Measurements from ENCODE around the gene EGFLAM. TPM values are rescaled to one million over a fixed set of nuclear protein-coding genes. Genes with fewer than 3 reads are reported as not detected.

EGFLAM gene
- total and polyA plus RNA-seq, 10 of the 15 experiments (the other 5 are each of a cell fraction or from before 2014, with no cell fraction given) = 0.37 TPM; not detected in 9

DNA sequence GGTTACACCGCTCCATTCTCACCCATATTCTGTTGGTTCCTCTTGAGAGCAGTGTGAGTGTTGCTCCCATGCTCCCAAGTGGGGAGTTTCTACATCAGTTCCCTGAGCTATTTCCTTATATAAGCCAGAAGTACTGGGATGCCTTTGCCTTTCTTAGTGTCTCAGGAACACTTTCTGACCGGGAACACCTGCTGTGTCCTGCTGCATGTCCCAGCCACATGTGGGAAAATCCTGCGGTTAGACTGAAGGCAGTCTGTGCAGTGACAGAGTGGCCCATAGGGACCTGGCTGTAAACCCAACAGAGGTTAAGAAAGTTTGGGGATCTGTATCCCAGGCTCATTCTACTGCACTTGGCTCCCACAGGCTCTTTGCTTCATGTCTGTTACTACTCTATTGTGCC, 126.0 kb downstream of the EGFLAM start (continued):
- TF ChIP-seq, protein P1, sequence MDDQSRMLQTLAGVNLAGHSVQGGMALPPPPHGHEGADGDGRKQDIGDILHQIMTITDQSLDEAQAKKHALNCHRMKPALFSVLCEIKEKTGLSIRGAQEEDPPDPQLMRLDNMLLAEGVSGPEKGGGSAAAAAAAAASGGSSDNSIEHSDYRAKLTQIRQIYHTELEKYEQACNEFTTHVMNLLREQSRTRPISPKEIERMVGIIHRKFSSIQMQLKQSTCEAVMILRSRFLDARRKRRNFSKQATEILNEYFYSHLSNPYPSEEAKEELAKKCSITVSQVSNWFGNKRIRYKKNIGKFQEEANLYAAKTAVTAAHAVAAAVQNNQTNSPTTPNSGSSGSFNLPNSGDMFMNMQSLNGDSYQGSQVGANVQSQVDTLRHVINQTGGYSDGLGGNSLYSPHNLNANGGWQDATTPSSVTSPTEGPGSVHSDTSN (IDR thresholded peaks at IDR 0.05; ENCODE audit: insufficient replicate concordance, low read depth, low read length) = no peak
- TF ChIP-seq, protein P2, sequence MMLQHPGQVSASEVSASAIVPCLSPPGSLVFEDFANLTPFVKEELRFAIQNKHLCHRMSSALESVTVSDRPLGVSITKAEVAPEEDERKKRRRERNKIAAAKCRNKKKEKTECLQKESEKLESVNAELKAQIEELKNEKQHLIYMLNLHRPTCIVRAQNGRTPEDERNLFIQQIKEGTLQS (IDR thresholded peaks at IDR 0.05; ENCODE audit: borderline replicate concordance, extremely low read depth, low read depth, low read length) = no peak
- no peak for TF ChIP-seq NFIC (IDR thresholded peaks at IDR 0.05; ENCODE audit: low read depth, low read length)

DNA sequence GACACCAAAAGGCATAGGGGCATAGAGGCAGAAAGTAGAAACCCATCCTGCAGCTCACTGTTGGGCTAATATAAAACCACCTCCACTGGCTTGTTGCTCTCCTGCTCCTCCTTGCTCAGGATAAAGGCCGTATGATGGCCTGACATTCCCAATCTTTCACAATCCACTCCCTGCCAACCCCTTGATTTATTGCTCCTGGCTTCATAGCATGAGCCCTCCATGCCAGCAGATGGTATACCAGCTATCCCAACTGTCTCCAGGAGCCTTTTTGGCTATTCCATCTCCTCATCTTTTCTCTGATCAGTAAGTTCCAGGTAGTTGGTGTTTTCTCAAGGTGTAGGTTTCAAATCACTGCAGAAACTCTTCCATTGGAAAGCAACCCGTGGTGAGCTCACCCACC, 128.8 kb downstream of the EGFLAM start:
- Histone ChIP-seq H2AFZ (ENCODE audit: control insufficient read depth, low read depth, low read length) (no peak overlapping the region), H3K4me3 (no peak overlapping the region), H3K9me3 (replicated peaks; ENCODE audit: control insufficient read depth, insufficient read depth, low read length) (no peaks in the 10 kb centered on the region), H3K79me2 (ENCODE audit: control insufficient read depth, insufficient read depth, low read length) (no peaks in the 10 kb centered on the region), H3K27ac (ENCODE audit: control insufficient read depth, insufficient read depth) (no peak overlapping the region), H3K36me3 (ENCODE audit: control insufficient read depth in 2 of 2, insufficient read depth in 2 of 2, low read length in 1 of 2) (no peaks in the 10 kb centered on the region), H4K20me1 (ENCODE audit: control insufficient read depth, insufficient read depth) (no peaks in the 10 kb centered on the region), H3K9ac (ENCODE audit: control insufficient read depth, insufficient read depth, low read length) (no peak overlapping the region), H3K27me3 (replicated peaks in 1 of 2; ENCODE audit: control insufficient read depth in 2 of 2, insufficient read depth in 2 of 2, low read length in 1 of 2) (no peaks in the 10 kb centered on the region), H3K4me1 (ENCODE audit: control insufficient read depth, insufficient read depth, low read length) (no peaks in the 10 kb centered on the region), H3K4me2 (ENCODE audit: control insufficient read depth, insufficient read depth) (no peak overlapping the region)
- CTCF ChIA-PET = interaction anchor here (1.1 to 1.5 kb wide), 2 partner anchors 33 to 423 kb away, joined by 4 read pairs; no protein-coding TSS in a partner anchor
- no TSS peak for BruUV-seq (replicated peaks)
- DNase-seq (ENCODE audit: low read depth, low spot score) = no peak
- SMC1A ChIA-PET (ENCODE audit: uncharacterized antibody, unreplicated experiment) = no interaction called here
- in situ Hi-C loops (cut with MboI) = no loop called here
- intact Hi-C loops (cut with micrococcal nuclease; ENCODE audit: unreplicated experiment) = no loop called here
- RAD21 ChIA-PET (ENCODE audit: unreplicated experiment) = no interaction called here
- WGBS (ENCODE audit: insufficient coverage, insufficient replicate concordance, low lambda C conversion rate, missing lambda C conversion rate) = 39% methylated on average over 2 of the region's 2 CpGs
- no peak for FAIRE-seq
- POLR2A ChIA-PET = no interaction called here
- ATAC-seq = no peak
- TF ChIP-seq BCL11A (IDR thresholded peaks at IDR 0.05; ENCODE audit: low read depth, low read length) = no peak
- no peak for TF ChIP-seq KDM1A (IDR thresholded peaks at IDR 0.05; ENCODE audit: borderline replicate concordance)
- no peak for TF ChIP-seq DPF2 (IDR thresholded peaks at IDR 0.05)
- TF ChIP-seq, protein P3, sequence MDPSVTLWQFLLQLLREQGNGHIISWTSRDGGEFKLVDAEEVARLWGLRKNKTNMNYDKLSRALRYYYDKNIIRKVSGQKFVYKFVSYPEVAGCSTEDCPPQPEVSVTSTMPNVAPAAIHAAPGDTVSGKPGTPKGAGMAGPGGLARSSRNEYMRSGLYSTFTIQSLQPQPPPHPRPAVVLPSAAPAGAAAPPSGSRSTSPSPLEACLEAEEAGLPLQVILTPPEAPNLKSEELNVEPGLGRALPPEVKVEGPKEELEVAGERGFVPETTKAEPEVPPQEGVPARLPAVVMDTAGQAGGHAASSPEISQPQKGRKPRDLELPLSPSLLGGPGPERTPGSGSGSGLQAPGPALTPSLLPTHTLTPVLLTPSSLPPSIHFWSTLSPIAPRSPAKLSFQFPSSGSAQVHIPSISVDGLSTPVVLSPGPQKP (IDR thresholded peaks at IDR 0.05; ENCODE audit: low read depth, low read length) = no peak
- TF ChIP-seq SMAD5 (IDR thresholded peaks at IDR 0.05; ENCODE audit: low read depth) = no peak
- TF ChIP-seq SRF (IDR thresholded peaks at IDR 0.05; ENCODE audit: low read depth in 2 of 2, low read length in 2 of 2) = no peak
- TF ChIP-seq, protein P4, sequence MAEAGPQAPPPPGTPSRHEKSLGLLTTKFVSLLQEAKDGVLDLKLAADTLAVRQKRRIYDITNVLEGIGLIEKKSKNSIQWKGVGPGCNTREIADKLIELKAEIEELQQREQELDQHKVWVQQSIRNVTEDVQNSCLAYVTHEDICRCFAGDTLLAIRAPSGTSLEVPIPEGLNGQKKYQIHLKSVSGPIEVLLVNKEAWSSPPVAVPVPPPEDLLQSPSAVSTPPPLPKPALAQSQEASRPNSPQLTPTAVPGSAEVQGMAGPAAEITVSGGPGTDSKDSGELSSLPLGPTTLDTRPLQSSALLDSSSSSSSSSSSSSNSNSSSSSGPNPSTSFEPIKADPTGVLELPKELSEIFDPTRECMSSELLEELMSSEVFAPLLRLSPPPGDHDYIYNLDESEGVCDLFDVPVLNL (IDR thresholded peaks at IDR 0.05; ENCODE audit: low read depth, low read length) = no peak
- TF ChIP-seq MTA2 (IDR thresholded peaks at IDR 0.05; ENCODE audit: low read depth) = no peak
- no peak for TF ChIP-seq ZNF622 (IDR thresholded peaks at IDR 0.05)
- no peak for TF ChIP-seq SMARCA5 (IDR thresholded peaks at IDR 0.05)
- TF ChIP-seq, protein P5, sequence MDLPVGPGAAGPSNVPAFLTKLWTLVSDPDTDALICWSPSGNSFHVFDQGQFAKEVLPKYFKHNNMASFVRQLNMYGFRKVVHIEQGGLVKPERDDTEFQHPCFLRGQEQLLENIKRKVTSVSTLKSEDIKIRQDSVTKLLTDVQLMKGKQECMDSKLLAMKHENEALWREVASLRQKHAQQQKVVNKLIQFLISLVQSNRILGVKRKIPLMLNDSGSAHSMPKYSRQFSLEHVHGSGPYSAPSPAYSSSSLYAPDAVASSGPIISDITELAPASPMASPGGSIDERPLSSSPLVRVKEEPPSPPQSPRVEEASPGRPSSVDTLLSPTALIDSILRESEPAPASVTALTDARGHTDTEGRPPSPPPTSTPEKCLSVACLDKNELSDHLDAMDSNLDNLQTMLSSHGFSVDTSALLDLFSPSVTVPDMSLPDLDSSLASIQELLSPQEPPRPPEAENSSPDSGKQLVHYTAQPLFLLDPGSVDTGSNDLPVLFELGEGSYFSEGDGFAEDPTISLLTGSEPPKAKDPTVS (IDR thresholded peaks at IDR 0.05; ENCODE audit: low read depth, low read length) = no peak
- TF ChIP-seq PAX5 (IDR thresholded peaks at IDR 0.05; ENCODE audit: borderline replicate concordance, low read depth, low read length) = no peak

All from GM12878 (cell line).